HT1080 (cell line): ENCODE results near the gene HTR1B. TPM values are rescaled to one million over a fixed set of nuclear protein-coding genes. Genes with fewer than 3 reads are reported as not detected.

Experiments
- DNase-seq: peaks from one replicate; pipeline ENCODE4 v3.0.0-alpha.2; 2015; ENCODE audit warnings: low read depth
- total RNA-seq: library from RNA; depleted of rRNA; stranded (reverse); fragments of >200 nt; shearing (Covaris generic); gene quantifications from 2 replicates; pipeline ENCODE4 v1.2.3, GENCODE V29; 2014

The HTR1B gene
- total RNA-seq, 1 experiment from 2014 or later: not detected

- peak; percentile 80 for DNase-seq
Observed at GRCh38 chr6:77457720-77458349, 5.5 kb downstream of the HTR1B start.

GRCh38 chr6:77456531-77457248, 6.6 kb downstream of the HTR1B start:
- peak; percentile 93 for DNase-seq

GRCh38 chr6:77455271-77455670, 8.0 kb downstream of the HTR1B start:
- no peak for DNase-seq

- DNase-seq: no peak
Observed at GRCh38 chr6:77454386-77454785, 8.9 kb downstream of the HTR1B start.

GRCh38 chr6:77451466-77451865, 11.8 kb downstream of the HTR1B start:
- DNase-seq: no peak

GRCh38 chr6:77450924-77451323, 12.4 kb downstream of the HTR1B start:
- DNase-seq: no peak

- DNase-seq: no peak
Observed at GRCh38 chr6:77448546-77448945, 14.7 kb downstream of the HTR1B start.

GRCh38 chr6:77447254-77447653, 16.0 kb downstream of the HTR1B start:
- DNase-seq: peak; percentile 67

GRCh38 chr6:77446249-77446648, 17.0 kb downstream of the HTR1B start:
- no peak for DNase-seq

GRCh38 chr6:77445214-77445613, 18.1 kb downstream of the HTR1B start:
- DNase-seq: no peak

- no peak for DNase-seq
Observed at GRCh38 chr6:77440206-77440976, 22.9 kb downstream of the HTR1B start.

GRCh38 chr6:77433888-77434287, 29.4 kb downstream of the HTR1B start:
- no peak for DNase-seq

- DNase-seq: no peak
Observed at GRCh38 chr6:77430504-77430903, 32.8 kb downstream of the HTR1B start.

- DNase-seq: no peak
Observed at GRCh38 chr6:77425671-77426070, 37.6 kb downstream of the HTR1B start.

GRCh38 chr6:77425216-77425615, 38.1 kb downstream of the HTR1B start:
- no peak for DNase-seq

- no peak for DNase-seq
Observed at GRCh38 chr6:77424761-77425160, 38.5 kb downstream of the HTR1B start.

GRCh38 chr6:77416839-77417238, 46.5 kb downstream of the HTR1B start:
- no peak for DNase-seq

- DNase-seq: no peak
Observed at GRCh38 chr6:77415706-77416105, 47.6 kb downstream of the HTR1B start.
